A204.1 (cell line): ENCODE results near the gene BTBD16.

Experiments used
- FAIRE-seq: peaks from 2 replicates; lab custom pipeline; 2012; peaks lifted over from hg19 to GRCh38; lab: Jason Lieb, UNC

The BTBD16 gene

GRCh38 chr10:122343135-122343800 lies 72.2 kb downstream of the BTBD16 start:
- FAIRE-seq: no peak

DNA sequence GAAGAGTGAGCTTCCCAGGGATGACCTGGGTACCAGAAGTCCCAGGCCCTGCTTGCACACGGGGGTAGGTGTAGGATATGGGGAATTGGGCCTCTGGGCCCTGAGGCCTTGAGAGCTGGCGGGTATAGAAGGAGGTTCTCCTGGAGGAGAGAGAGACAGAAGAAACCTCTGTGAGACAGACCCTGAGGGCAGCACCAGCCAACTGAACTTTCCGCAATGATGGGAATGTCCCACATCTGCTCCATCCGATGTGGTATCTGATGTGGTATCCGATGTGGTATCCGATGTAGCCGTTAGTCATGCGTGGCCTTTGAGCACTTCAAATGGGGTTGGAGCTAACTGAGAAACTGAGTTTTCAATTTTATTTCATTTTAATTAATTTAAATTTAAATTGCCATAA lies 72.8 kb downstream of the BTBD16 start:
- FAIRE-seq: no peak

GRCh38 chr10:122344741-122345258 lies 73.7 kb downstream of the BTBD16 start:
- FAIRE-seq: no peak

GRCh38 chr10:122346326-122346950 lies 75.3 kb downstream of the BTBD16 start:
- no peak for FAIRE-seq

GRCh38 chr10:122347170-122347841 lies 76.2 kb downstream of the BTBD16 start:
- no peak for FAIRE-seq

GRCh38 chr10:122348512-122348911 lies 77.4 kb downstream of the BTBD16 start:
- FAIRE-seq: no peak

- FAIRE-seq: no peak
Observed at GRCh38 chr10:122348935-122349361, 77.9 kb downstream of the BTBD16 start.

- FAIRE-seq: no peak
Observed at GRCh38 chr10:122349758-122350369, 78.8 kb downstream of the BTBD16 start.

DNA sequence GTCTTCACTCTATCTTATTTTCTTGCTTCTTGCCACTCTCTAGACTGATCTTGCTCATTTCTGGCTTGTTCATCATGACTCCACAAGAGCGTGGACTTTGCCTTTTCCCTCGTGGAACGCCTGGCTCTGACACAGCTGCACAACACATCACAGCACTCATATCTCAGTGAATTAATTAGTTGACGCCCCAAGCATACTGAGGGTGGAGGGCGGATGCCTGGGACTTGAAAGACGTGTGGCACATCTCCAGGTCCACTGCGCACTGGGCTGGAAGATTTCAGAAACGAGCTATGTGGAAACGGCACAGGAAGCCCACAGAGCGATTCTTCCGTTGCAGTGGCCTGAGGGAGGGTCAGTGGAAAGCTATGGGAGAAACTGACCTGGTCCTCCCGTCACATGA lies 79.8 kb downstream of the BTBD16 start:
- FAIRE-seq: no peak

GRCh38 chr10:122352817-122353525 lies 81.9 kb downstream of the BTBD16 start:
- FAIRE-seq: no peak

DNA sequence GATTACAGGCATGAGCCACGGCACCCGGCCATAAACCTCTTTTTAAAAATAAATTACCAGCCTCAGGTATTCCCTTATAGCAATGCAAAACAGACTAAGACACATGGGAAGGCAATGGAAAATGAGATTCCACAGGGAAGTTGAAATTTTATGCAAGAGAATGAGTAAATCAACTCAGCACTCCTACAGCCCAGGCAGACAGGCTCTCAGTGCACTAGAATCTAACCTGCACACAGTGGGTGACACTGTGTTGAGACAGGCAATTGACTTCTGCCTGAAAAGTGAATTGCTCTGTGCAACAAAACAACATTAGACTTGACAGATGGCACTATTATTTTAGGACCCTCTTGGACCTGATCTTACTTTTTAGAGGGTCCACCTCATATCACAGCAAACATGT lies 83.3 kb downstream of the BTBD16 start:
- FAIRE-seq: no peak

DNA sequence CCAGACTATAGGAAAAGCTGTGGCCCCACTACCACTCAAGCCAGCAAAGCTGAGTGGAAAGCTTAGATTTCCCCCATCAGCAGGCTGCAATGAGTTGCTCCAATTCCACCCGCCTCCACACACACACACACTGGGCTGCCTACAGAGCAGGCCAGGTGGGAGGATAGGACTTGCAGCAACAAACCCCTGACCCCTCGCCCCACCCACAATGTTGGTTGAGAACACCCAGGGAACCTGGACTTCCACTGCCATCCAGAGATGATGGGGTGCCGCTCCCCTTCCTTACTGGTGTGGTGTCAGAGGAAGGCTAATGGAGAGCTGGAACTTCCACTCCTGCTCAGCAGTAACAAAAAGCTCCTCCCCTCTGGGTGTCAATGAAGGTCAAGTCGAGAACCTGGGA lies 86.6 kb downstream of the BTBD16 start:
- FAIRE-seq: no peak

GRCh38 chr10:122359621-122360020 lies 88.5 kb downstream of the BTBD16 start:
- no peak for FAIRE-seq

GRCh38 chr10:122361046-122361445 lies 90.0 kb downstream of the BTBD16 start:
- FAIRE-seq: no peak

GRCh38 chr10:122362031-122362592 lies 91.0 kb downstream of the BTBD16 start:
- FAIRE-seq: no peak

DNA sequence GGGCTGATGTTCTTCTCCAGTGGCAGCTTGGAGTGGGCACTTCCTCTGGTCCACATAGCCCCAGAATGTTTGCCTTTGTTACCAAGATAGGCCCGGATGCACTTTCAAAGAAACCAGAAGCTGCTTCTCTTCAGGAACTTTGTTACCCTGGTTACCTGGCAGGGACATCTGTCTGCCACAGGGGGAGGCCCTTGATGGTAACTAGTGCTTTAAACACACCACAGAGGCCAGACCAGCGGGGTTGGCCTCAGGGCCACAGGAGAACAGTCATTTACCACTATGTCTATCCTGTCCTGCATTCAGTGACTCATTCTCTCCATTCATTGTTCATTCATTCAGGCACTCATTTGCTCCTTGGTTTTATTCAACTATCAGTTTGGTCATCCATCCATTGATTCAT lies 91.5 kb downstream of the BTBD16 start:
- FAIRE-seq: no peak

DNA sequence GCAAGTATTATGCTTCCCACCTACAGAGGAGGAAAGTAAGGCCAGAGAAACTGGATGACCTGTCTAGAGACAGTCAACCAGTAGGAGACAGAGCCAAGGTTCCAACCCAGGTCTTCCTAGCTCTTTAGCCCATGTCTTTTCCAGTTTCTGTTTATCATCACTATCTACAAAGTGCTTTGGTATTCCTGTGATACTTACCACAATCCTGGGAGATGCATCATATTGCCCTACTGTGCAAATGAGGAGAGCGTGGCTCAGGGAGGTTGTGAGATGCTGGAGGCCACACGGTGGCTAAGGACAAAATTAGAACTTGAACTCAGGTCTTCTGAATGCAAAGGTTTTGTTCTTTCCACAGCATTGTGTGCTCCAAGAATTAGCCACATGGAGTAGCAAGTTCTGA lies 92.2 kb downstream of the BTBD16 start:
- no peak for FAIRE-seq

DNA sequence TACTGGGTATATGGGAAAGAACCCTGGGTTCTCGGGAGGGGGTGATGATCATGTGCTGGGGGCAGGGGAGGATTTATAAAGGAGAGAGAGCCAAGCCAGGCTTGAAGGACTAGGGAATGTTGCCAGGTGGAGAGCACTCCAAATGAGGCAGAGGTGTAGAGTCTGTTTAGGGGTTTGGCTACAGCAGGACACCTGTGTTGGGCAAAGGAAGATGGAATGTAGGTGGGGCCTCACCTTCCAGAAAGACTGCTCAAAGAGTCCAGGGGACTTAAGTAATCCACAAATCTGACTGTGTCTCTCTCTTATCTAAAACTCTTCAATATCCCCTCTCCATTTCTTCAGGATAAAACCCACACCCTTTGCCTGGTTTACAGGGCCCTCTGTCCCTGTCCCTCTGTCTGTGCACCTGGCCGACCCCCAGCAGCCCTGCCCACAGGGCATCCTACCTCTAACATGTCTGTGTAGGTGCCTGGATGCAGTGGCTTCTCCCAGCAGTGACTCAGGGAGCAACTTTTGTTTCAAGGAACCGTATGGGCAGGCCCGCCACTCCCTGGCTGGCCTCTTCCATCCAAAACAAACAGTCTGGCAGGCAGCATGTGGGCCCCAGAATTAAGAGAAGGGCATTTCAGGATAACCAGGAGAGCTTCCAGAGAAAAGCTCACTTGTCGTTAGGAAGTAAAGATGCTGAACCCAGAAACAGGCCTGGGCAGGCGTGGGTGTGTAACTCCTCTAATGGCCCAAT lies 92.8 kb downstream of the BTBD16 start:
- FAIRE-seq: no peak

DNA sequence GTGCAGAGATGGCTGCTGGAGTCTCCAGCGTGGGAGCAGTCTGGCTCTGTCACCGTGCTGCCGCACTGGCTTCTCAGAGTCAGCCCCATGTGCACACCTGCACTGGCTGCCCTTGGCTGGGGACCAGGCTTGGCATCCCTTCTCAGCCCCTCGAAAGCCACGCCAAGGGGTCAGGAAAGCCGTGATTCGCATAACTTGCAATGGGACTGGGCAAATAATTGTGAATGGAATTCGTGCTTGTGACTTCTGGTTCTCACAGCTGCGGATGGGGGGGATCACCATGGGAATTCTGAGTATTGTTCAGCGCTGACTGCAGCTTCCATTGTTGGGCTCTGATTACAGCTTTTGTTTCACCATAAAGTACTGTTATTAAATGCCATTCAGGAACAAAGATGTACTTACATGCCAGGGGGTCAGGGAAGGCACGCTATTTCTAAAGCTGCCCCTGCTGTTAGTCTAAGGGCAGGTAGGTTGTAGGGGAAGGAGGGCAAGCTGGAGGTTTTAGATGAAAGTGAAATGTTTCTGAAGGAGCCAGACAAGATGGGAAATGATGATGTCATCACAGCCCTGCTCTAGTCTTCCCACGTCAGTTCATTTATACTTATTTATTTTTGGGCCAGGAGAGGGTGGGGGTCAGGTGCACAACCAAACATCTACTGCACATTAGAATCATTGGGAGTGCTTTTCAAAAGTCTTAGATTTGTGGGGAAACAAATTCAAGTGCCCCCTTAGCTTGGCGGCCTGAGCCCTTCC lies 97.6 kb downstream of the BTBD16 start:
- FAIRE-seq: no peak

GRCh38 chr10:122373108-122373507 lies 102.0 kb downstream of the BTBD16 start:
- FAIRE-seq: no peak

GRCh38 chr10:122373721-122374120 lies 102.6 kb downstream of the BTBD16 start:
- FAIRE-seq: no peak
